ENCODE results near the gene BMP6. TPM values are rescaled to one million over a fixed set of nuclear protein-coding genes. Genes with fewer than 3 reads are reported as not detected.

The BMP6 gene
- total RNA-seq, 1 experiment from 2014 or later = 0.28 TPM

- Histone ChIP-seq H4K20me1 (ENCODE audit: control insufficient read depth, insufficient read depth, insufficient read length) (no peaks in the 10 kb centered on the region), H4K5ac (ENCODE audit: insufficient read length, low read depth, low read length) (no peak overlapping the region), H3K9me3 (ENCODE audit: control insufficient read depth, low read depth, low read length) (no peaks in the 10 kb centered on the region), H2AFZ (ENCODE audit: low read length) (no peak overlapping the region), H3K4ac (ENCODE audit: low read depth, low read length) (no peak overlapping the region), H3K4me2 (ENCODE audit: insufficient read depth, insufficient read length, low read length) (no peak overlapping the region), H3K4me1 (ENCODE audit: insufficient read depth, low read length) (no peaks in the 10 kb centered on the region), H3K18ac (ENCODE audit: insufficient read length, low read depth, low read length) (no peak overlapping the region), H3T11ph (ENCODE audit: low read length) (no peak overlapping the region), H3K79me1 (ENCODE audit: insufficient read depth, low read depth, low read length, poor library complexity, severe bottlenecking) (no peaks in the 10 kb centered on the region), H2BK12ac (ENCODE audit: insufficient read length, low read depth, low read length) (no peak overlapping the region), H3K23me2 (ENCODE audit: insufficient read length, low read depth, low read length, poor library complexity, severe bottlenecking) (peaks cover 8% of the 10 kb centered on the region), H3K27ac (ENCODE audit: insufficient read length, low read depth, low read length) (no peak overlapping the region), H2BK20ac (ENCODE audit: low read depth, low read length, poor library complexity, severe bottlenecking) (no peak overlapping the region), H4K8ac (replicated peaks; ENCODE audit: insufficient read length, low read depth, low read length) (no peak overlapping the region), H3K27me3 (ENCODE audit: insufficient read depth, low read length) (no peaks in the 10 kb centered on the region; the same call in 1 of the 2 replicates), H3K56ac (ENCODE audit: insufficient read length, low read depth, low read length) (no peak overlapping the region), H3K9ac (ENCODE audit: extremely low read depth, insufficient read length, low read length) (no peak overlapping the region), H2BK15ac (ENCODE audit: low read depth, low read length) (no peak overlapping the region), H2AK5ac (ENCODE audit: insufficient read length, low read length) (no peak overlapping the region), H2BK120ac (ENCODE audit: low read depth, low read length, poor library complexity, severe bottlenecking) (no peak overlapping the region), H4K91ac (ENCODE audit: insufficient read length, low read depth, low read length) (no peak overlapping the region), H2BK5ac (ENCODE audit: insufficient read length, low read length) (no peak overlapping the region), H3K79me2 (ENCODE audit: insufficient read depth, low read length) (peaks cover 4% of the 10 kb centered on the region; the same call in 1 of the 2 replicates), H3K23ac (ENCODE audit: insufficient read length, low read depth, low read length) (no peak overlapping the region), H3K14ac (ENCODE audit: insufficient read depth, low read length) (no peak overlapping the region)
- WGBS (ENCODE audit: extremely low coverage, insufficient read length, low lambda C conversion rate) = no CpG with 5 or more reads among the region's 5 CpGs
- H3K9me3 Mint-ChIP-seq = no peaks in the 10 kb centered on the region
- no peak overlapping the region for H3K4me3 Mint-ChIP-seq
- DNase-seq = no peak
- peaks cover 2 to 4% of the 10 kb centered on the region in 2 experiments; a peak in 3 of 4 replicates for H3K4me1 Mint-ChIP-seq
- H3K36me3 Mint-ChIP-seq (ENCODE audit: insufficient read depth in 1 of 3, low read depth in 3 of 3) = no peaks in the 10 kb centered on the region
- TF ChIP-seq, protein P1, sequence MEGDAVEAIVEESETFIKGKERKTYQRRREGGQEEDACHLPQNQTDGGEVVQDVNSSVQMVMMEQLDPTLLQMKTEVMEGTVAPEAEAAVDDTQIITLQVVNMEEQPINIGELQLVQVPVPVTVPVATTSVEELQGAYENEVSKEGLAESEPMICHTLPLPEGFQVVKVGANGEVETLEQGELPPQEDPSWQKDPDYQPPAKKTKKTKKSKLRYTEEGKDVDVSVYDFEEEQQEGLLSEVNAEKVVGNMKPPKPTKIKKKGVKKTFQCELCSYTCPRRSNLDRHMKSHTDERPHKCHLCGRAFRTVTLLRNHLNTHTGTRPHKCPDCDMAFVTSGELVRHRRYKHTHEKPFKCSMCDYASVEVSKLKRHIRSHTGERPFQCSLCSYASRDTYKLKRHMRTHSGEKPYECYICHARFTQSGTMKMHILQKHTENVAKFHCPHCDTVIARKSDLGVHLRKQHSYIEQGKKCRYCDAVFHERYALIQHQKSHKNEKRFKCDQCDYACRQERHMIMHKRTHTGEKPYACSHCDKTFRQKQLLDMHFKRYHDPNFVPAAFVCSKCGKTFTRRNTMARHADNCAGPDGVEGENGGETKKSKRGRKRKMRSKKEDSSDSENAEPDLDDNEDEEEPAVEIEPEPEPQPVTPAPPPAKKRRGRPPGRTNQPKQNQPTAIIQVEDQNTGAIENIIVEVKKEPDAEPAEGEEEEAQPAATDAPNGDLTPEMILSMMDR (conservative IDR thresholded peaks at IDR 0.05) = no peak
- H3K27ac Mint-ChIP-seq = no peak overlapping the region
- H3K27me3 Mint-ChIP-seq (ENCODE audit: low read depth) = no peaks in the 10 kb centered on the region; the same call in 1 of the 2 replicates
These were observed 188.4 kb downstream of the BMP6 start for GRCh38 chr6:7914311-7914710.
